Frontal cortex (tissue), 4 donors: ENCODE results near the gene REXO1. TPM values are rescaled to one million over a fixed set of nuclear protein-coding genes. Genes with fewer than 3 reads are reported as not detected.
"Not testable (repeated sequence)": the region's sequence is repeated elsewhere in the genome, so short reads cannot be mapped to it uniquely, and the experiment has no call there.

Source experiments
- DNase-seq, 2 donors: peaks; one replicate each; pipeline ENCODE4 v3.0.0; 2012; ENCODE audit warnings: low spot score in 2 of 2
- FAIRE-seq: peaks from 2 replicates; lab custom pipeline; 2012; peaks lifted over from hg19 to GRCh38; lab: Jason Lieb, UNC
- total RNA-seq: library from RNA; depleted of rRNA; stranded (reverse); fragments of >200 nt; gene quantifications from one replicate; pipeline ENCODE4 v1.2.3, GENCODE V29; 2014
- donor health status: control.
- donor health status: control.
- donor health status: control.

REXO1 gene
- total RNA-seq, 1 donor from 2014 or later, result 5.3 TPM

- no peak for FAIRE-seq
- DNase-seq, result no peak
These were observed 42.7 kb downstream of the REXO1 start for GRCh38 chr19:1805401-1806183.

DNA sequence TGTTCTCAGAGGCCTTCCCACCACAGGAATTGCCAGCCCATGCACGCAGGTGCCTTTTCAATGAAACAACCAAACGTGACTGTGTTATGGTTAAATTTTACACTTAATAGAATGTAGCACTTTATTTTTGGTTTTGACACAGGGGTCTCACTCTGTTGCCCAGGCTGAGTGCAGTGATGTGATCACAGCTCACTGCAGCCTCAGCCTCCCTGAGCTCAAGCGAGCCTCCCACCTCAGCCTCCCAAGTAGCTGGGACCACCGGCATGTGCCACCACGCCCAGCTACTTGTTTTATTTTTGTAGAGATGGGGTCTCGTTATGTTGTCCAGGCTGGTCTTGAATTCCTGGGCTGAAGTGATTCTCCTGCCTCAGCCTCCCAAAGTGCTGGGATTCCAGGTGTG, 43.4 kb downstream of the REXO1 start:
- DNase-seq, result no peak
- FAIRE-seq, result no peak

DNA sequence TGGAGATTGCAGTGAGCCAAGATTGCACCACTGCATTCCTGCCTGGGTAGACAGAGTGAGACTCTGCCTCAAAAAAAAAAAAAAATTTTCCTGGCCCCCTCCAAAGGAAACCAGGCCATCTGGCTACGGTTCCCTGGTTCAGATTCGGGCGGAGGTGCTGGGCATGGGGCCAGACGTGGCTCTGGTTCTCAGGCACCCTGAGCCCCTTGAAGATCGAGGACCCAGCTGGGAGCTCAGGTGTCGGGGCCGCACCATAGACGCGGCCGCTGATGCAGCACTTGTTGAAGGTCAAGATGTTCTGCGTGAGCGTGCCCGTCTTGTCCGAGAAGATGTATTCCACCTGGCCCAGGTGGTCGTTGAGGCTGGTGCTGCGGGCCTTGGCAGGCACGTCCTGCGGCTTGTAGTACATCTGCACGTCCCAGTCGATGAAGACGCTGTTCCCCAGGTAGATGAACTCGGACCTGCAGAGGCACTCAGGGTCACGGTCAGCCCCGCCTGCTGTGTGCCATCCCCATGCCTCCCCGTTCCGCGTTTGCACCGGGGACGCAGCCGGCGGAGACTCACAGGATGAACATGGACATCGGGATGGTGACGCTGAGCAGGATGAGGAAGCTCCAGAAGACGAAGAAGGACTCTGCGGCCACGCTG, 48.5 kb downstream of the REXO1 start:
- DNase-seq (no peak), FAIRE-seq (no peak)

GRCh38 chr19:1797313-1797712, 51.0 kb downstream of the REXO1 start:
- FAIRE-seq, DNase-seq: not testable (repeated sequence)

DNA sequence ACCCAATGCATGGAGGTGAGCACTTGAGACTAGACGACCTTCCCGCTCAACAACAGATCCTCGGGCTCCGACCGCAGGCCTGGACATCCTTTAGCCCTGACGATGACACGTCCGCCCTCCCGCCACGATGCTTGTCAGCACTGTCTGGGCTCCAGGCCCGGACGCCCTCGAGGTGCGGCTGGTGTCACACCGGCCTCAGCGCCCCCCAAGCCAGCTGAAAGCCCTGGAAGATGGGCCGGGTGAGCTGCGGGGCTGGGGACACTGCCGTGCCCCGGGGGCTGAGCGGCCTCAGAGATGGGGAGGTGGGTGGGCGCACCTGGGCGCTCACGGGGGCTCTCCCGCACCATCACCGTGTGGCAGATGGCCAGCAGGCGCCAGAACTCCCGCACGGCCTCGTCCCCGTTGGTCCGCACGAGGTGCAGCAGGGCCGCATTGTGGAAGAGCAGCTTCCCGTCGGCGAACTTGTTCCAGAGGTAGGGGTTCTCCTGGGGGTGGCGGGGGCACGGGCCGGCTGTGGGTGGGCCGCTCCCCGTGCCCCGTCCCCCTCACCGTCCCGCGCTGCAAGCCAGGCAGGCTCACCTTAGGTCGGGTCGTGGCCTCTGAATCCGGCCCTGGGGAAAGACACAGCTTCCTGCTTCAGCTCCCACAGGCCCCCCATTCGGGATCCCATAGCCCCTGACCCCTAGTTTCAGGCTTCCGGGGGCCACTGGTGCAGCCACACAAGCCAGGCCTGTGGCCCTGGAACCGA, 51.7 kb downstream of the REXO1 start:
- FAIRE-seq, result no peak
- no peak for DNase-seq

- no peak for DNase-seq
- no peak for FAIRE-seq
These were observed 53.7 kb downstream of the REXO1 start for GRCh38 chr19:1794424-1795172.

- DNase-seq (no peak), FAIRE-seq (no peak)
These were observed 56.4 kb downstream of the REXO1 start for GRCh38 chr19:1791879-1792278.

DNA sequence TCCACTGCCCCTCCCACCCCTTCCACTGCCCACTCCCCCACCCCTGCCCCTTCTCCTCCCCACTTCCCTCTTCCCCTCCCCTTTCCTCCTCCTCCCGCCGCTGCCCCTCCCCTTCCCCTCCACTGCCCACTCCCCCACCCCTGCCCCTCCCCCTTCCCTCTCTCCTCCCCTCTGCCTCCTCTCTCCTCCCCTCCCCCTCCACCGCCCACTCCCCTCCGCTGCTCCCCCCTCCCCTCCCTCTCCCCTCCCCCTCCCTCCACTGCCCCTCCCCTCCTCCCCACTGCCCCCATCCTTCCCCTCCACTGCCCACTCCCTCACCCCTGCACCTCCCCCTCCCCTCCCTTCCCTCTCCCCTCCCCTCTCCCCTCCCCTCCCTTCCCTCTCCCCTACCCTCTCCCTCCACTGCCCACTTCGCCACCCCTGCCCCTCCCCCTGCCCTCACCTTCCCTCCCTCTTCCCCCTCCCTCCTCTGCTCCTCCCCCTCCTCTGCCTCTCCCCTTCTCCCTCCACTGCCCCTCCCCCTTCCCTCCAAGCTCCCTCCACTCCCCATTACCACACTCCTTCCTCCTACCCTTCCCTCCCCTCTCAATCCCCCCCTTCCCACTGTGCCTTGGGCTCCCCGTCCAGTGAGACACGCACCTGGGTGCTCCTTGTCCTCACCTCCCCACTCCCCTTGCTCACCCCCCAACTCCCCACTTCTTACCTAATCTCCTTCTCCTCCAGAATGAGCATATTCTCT, 58.1 kb downstream of the REXO1 start:
- DNase-seq (no peak), FAIRE-seq (no peak)

DNA sequence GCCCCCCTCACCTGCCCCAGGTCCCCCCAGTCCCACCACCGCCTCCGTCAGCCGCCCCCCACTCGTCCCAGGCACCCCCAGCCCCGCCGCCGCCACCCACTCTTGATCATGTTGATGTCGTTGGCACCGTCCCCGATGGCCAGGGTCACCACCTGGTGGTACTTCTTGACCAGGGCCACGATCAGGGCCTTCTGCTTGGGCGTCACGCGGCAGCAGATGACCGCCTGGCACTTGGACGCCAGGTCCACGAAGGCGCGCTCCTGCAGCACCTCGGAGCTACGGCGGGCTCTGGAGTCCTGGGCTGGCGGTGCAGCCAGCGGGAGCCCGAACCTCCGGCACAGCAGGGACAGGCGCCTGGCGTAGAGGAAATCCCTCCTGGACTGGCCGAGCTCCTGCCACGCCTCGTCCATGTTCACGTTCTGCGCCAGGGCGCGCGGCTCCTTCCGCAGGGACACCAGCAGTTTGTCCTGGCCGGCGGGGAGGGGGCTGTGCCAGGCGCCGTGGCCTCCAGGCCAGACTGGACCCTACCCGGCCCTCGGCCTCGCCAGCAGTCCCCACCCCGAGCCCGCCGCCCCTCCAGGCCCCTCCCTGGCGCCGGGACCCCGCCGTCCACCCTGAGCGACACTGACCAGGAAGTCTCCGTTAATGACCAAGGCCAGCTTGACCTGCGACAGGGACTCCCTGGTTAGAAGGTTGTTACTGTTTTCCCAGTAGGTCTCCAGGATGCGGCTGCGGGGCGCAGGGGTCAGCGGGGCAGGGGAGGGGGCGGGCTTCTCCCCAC, 58.8 kb downstream of the REXO1 start:
- DNase-seq, result no peak
- FAIRE-seq, result no peak

- no peak for DNase-seq
- no peak for FAIRE-seq
These were observed 61.2 kb downstream of the REXO1 start for GRCh38 chr19:1787116-1787515.

GRCh38 chr19:1786668-1787067, 61.6 kb downstream of the REXO1 start:
- no peak for DNase-seq
- no peak for FAIRE-seq

GRCh38 chr19:1785310-1785709, 63.0 kb downstream of the REXO1 start:
- DNase-seq, result no peak
- FAIRE-seq, result no peak

GRCh38 chr19:1783874-1784273, 64.4 kb downstream of the REXO1 start:
- FAIRE-seq, result no peak

GRCh38 chr19:1783354-1783753, 64.9 kb downstream of the REXO1 start:
- no peak for DNase-seq
- no peak for FAIRE-seq

More at GRCh38 chr19:1783874-1784273, 64.4 kb downstream of the REXO1 start:
- DNase-seq, result no peak

- no peak for FAIRE-seq
These were observed 65.8 kb downstream of the REXO1 start for GRCh38 chr19:1782521-1782920.

DNA sequence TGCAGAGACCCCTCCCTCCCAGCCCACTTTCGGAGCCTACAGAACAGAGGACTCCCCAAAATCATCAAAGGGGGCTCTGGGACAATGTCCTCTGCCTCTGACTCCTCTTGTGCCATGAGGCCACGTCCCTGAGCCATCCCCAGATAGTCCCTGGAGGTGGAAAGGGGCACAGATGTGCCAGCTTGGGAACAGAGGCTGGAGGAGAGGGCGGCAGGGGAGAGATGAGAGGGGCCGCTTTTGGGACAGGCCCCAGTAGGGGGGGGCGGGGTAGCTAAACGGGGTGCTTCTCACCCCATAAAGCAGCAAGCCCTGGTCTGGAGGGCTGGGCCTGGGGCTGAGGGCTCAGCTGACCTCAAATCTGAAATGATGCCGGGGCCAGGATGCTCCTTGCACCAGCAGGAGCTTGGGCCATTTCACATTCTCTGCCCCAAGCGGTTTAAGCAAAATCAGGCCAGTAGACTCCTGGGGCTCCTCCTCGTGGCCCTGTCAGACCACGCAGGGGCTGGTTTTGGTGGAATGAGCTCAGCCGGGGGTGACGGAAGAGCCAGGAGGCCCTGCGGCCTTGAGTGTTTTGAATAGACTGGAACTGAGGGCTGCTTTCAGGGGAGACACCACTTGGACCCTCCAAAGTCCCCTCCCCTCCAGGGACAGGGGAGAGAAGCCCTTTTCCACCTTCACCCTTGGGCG, 67.9 kb downstream of the REXO1 start:
- DNase-seq, result no peak
- no peak for FAIRE-seq

More at GRCh38 chr19:1782521-1782920, 65.8 kb downstream of the REXO1 start:
- no peak for DNase-seq

DNA sequence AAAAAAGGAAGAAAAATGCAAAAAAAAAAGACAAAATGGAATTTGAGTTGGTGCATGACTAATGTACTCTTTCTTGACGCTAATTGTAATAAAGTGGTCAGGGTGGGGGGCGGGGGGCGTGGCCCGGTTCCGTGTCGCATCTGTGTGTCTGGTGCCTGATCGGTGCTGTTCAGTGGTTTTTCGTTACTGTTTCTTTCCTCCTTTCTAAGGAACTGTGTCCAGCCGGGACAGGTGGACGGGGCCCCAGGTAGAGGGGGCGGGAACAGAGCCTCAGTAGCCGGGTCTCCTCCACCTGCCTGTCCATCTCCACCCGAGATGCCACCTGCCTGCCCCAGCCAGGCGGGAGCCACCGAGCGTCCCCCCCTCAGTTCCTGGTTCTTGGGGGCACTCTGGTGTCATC, 68.7 kb downstream of the REXO1 start:
- no peak for DNase-seq
- no peak for FAIRE-seq

GRCh38 chr19:1777149-1777548, 71.1 kb downstream of the REXO1 start:
- no peak for DNase-seq
- no peak for FAIRE-seq
